NOMO-1 (cell line): ENCODE data around the gene C1orf35.

ENCODE experiments used
- DNase-seq, 2 experiments: peaks; one replicate each; lab custom pipeline; 2025; ENCODE audit not compliant: unreplicated experiment in 2 of 2; lab: John Stamatoyannopoulos, UW

The C1orf35 gene

GRCh38 chr1:228096416-228097332 is 6.5 kb downstream of the C1orf35 start:
- no peak for DNase-seq

DNA sequence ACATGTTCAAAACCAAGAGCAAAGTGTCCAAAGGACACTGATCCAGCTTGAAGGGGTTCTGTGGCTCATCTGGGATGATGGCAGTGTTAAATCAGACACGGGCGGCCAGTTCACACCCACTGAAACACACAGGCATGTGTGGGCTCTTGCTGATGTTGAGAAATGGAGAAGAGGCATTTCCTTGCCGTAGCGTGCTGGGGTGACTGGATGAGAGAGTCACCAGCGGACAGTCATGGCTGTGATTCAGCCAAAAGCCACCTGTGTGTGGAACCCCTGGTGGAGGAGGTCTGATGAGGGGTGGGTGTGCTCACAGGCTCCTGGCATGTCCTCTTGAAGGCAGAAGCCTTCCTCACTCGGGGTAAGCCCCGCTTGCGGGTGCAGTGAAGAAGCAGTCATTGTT is 7.2 kb downstream of the C1orf35 start:
- no peak for DNase-seq

DNA sequence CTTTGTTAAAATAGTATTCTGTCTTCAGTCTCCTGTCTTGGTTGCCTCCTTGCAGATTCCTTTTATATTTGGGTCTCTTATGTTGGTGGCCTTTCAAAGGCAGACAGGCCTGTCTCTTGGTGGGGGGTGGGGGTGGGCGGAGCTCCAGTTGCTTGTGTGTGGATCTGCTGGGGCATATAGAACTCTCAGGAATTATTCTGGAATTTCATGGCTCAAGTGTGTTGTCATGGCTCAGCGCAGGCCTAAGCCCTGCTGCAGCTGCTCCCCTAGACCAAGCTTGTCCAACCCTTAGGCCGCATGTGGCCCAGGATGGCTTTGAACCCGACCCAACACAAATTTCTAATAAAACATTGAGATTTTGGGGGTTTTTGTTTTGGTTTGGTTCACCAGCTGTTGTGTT is 8.0 kb downstream of the C1orf35 start:
- no peak for DNase-seq

DNA sequence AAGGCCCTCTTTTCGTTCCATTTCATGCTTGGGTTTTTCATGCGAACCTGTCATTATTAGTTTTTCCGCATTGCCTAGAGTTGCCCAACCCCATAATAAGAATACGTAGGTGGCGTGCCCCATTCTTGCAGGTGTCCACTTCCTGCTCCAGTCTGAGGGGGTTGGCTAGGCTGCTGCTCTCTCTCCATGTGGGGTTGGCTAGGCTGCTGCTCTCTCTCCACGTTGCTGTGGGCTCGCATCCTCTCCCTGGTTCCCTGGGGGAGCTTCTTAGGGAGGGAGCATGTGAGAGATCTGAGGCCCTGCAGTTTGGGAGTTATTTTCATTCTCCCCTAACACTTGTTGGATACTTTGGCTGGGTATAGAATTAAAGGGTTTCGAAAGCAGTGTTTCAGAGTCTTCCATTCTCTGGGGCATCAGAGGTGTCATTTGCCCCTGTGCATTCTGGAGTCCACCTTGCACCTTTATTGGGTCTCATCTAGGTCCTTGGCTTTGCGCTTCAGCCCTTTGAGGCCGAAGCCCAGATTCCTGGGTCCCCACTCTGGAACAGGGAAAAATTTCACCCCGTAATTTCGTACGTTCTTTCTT is 8.6 kb downstream of the C1orf35 start:
- DNase-seq, result no peak

- DNase-seq, result no peak
Observed at GRCh38 chr1:228093050-228093906, 9.8 kb downstream of the C1orf35 start.

DNA sequence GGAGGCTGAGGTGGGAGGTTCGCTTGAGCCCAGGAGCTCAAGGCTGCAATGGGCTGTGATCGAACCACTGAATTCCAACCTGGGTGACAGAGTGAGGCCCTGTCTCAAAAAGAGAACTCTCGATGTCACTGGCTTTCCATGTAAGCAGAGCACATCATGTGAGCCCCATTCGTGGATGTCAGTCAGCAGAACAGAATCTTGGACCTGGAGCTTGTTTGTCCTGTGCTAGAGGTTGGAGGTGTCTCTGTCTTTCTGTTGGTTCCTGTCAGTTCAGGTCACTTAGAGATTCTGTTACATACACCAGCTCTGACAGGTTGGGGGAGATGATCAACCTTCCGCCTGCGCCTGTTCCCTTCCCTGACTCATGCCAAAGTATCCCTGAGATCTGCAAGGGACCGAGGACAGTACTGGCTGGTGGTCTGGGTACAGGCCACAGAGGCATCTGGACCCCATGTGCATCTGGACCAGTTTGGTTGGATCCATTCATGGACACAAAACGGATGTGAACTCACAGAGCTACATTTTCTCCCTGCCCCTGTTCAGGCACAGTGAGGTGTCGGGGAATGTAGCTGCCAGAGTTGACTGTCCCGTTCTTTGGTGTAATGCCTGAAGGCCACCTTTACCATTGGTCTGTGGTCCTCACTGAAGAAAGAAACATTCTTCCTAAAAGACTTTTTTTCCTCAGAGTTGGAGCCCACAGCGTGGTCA is 10.6 kb downstream of the C1orf35 start:
- DNase-seq, result no peak

GRCh38 chr1:228091084-228091483 is 12.0 kb downstream of the C1orf35 start:
- DNase-seq, result no peak

- DNase-seq, result no peak
Observed at GRCh38 chr1:228090613-228091081, 12.5 kb downstream of the C1orf35 start.

DNA sequence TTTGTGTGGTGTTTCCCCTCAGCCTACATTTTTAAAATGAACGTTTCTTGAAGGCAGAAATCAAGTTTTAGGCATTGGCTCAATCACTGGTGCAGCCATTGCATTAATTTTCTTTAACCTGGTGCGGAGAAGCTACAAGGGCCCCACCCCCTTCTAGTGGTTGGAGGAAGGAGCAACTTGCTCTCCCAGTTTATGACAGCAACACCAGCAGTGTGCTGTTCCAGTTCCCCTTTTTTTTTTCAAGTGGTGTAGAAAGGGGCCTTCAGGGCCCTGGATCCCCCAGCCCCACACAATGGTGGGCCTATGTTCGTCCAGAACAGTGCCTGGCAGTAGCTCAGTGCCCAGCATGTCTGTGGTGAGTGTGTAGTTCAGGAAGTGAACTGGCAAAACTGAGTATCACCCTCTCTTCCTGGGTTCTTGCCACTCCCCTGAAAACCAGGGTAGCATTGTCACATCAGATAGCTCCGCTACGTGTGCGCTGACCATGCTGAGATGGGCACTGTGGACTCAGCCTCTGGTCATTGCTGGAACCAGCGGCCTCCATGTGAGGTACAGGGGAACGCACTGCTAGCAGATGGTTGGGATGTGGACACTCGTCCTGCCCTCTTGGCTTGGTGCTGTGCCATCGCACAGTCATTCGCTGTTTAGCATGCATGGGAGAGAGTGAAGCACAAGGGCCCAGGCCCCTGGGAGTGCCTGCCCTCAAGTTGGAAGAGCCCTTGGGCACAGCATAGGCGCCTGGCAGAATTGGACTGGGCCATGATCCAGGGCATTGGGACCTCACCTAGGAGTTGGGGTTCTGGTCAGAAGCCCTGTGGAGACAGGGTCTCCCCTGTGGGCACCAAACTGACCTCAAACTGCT is 13.4 kb downstream of the C1orf35 start:
- DNase-seq, result peak; percentile 75 to 76

DNA sequence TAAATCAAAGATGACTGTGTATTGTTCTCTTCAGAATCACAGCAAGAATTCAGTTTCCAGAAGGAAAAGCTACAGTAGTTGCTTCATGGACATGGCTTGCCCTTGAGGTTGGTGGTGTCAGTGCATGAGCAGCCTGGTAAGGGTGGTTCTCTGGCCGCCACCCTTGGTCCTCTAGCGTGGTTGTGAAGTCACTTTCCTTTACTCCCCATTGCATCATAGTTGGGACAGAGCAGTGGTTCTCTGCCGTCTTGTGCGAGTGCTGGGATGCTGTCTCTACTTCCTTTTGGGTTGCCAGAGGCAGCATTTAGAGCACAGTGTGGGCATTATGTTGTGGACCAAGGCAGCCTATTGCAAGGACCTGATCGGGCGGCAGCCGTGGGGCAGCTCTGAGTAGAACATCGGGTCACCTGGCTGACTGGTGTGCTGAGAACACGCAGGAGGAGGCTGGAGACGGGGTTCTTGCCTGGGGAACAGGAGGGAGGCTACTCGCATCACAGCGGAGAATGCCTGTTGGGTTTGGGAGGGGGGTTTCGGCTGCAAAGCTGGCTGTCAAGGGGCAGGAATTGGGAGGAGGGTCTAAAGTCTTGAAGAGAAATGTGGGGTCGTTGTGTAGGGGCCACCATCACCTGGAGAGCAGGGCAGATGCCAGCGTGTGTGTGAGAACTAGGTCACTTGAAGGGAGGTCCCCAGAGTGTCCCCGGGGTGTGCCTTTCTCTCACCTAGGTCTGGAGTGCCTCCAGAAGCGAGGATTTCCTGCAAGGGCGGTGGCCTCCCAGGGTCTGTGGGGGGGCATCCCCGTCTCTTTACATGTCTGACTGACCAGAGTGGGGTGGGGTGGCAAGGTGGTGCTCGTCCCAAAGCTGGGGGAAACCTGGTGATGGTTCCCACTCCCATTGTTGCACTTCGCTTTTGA is 14.3 kb downstream of the C1orf35 start:
- DNase-seq, result peak; percentile 39 to 72

DNA sequence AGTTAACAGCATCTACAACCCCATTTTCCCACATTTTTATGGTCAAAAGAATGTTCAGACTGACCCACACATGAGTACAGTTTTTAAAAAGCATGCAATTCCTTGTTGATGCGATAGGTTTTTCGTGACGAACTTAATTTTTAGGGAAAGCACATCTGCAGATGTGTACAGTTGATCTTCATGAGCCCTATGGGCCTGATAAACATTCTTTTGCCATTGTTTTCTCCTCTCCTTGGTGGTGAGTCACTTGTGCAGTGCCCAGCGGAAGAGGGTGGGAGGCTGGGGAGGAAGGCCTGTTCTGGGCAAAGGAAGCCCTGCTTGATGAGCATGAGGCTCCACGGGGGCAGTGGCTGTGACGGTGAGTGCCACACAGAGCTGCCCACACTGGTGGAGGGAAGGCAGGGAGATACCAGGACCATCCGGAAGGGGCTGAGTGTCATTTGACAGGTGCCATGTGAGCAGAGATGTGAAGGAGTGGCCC is 15.3 kb downstream of the C1orf35 start:
- no peak for DNase-seq

GRCh38 chr1:228085287-228085951 is 17.7 kb downstream of the C1orf35 start:
- no peak for DNase-seq

DNA sequence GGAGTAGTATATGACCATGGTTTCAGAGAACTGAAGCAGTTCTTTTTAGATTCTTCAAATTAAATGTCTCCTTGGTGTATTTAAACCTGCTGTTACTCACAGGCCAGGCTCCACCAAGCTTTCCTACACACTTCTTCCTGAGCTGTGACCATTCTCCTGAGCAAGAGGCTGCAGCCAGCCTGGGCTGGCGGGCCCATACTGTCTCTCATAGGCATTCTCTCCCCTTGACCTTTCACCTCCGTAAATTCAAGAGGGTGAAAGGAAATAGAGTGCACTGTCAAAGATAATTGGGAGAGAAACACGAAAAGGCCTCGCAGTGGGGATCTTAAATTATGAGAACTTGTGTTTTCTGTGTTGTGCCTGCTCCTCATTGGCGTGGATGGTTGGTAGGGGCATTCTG is 18.3 kb downstream of the C1orf35 start:
- DNase-seq, result no peak

DNA sequence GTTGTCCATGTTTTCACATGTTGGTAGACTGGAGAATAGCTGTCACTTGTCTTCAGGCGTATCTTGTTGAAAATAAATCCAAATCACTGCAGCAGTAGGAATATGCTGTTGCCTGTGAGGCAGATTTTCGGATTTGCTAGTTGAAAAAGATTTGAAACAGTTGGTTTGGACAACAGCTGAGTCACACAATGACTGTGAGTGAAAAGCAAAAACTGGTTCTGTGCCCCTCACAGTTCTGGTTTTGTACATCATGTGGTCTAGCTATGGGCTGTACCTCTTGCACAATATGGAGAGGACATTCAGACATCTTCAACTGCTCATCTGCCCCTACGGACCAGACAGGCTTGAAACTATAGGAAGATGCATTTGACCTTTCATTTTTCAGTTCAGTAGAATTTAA is 18.8 kb downstream of the C1orf35 start:
- peak; percentile 49 to 68 for DNase-seq

- no peak for DNase-seq
Observed at GRCh38 chr1:228083871-228084278, 19.2 kb downstream of the C1orf35 start.

- no peak for DNase-seq
Observed at GRCh38 chr1:228082918-228083870, 19.9 kb downstream of the C1orf35 start.
